ENCODE data around the gene EXOC1L.

EXOC1L gene

DNA sequence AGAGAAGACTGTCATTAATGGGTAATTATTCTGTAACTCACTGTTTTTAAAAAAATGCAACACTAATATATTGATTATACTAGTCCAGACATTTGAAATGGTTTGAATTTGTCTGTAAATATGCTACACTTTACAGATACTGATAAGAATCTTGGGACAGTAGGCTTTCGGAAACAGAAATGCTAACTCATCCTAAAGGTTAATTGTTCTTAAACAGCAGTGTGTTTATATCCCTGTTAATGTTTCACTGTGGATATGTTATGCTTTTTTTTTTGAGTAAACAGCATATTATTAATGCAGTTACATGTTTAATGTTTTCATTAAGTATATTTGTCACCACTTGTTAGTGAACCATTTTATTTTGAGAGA lies 65.2 kb downstream of the EXOC1L start:
- no peak for DNase-seq

Measured in retina (tissue), 1 donor.